Effector memory CD8-positive, alpha-beta T cell (primary cell): ENCODE measurements around the gene METTL16.
"Not testable (repeated sequence)": the region's sequence is repeated elsewhere in the genome, so short reads cannot be mapped to it uniquely, and the experiment has no call there.

Source experiments
- ATAC-seq: fragments of 150-1000 bp; cut with Tn5 transposase; replicated peaks from 2 replicates; pipeline ENCODE4 v1.10.0; 2021; ENCODE audit warnings: mild to moderate bottlenecking, moderate library complexity
- DNase-seq, 3 experiments: peaks; one replicate each; pipeline ENCODE4 v3.0.0; 2021
- H3K27ac Mint-ChIP-seq, 2 donors: one replicate each; pipeline ENCODE4 v1.8.0; 2022; ENCODE audit warnings: mild to moderate bottlenecking in 2 of 2, mixed read lengths in 2 of 2, moderate library complexity in 2 of 2
- H3K27me3 Mint-ChIP-seq, 2 donors: one replicate each; pipeline ENCODE4 v1.8.0; 2022; ENCODE audit warnings: mixed read lengths in 2 of 2
- H3K36me3 Mint-ChIP-seq: one replicate; pipeline ENCODE4 v1.8.0; 2022; ENCODE audit warnings: mild to moderate bottlenecking, moderate library complexity, mixed read lengths; ENCODE audit not compliant: insufficient read depth
- H3K4me1 Mint-ChIP-seq, 2 donors: one replicate each; pipeline ENCODE4 v1.8.0; 2022; ENCODE audit warnings: low read depth in 2 of 2, mixed read lengths in 2 of 2
- H3K4me3 Mint-ChIP-seq, 2 donors: one replicate each; pipeline ENCODE4 v1.8.0; 2022; ENCODE audit warnings: mild to moderate bottlenecking in 2 of 2, mixed read lengths in 2 of 2, moderate library complexity in 2 of 2
- H3K9me3 Mint-ChIP-seq, 2 donors: one replicate each; pipeline ENCODE4 v1.8.0; 2022; ENCODE audit warnings: mixed read lengths in 2 of 2
- total RNA-seq, 9 experiments: gene quantifications; one replicate each; lab custom pipeline; 2026; lab: John Stamatoyannopoulos, UW

METTL16 gene, protein sequence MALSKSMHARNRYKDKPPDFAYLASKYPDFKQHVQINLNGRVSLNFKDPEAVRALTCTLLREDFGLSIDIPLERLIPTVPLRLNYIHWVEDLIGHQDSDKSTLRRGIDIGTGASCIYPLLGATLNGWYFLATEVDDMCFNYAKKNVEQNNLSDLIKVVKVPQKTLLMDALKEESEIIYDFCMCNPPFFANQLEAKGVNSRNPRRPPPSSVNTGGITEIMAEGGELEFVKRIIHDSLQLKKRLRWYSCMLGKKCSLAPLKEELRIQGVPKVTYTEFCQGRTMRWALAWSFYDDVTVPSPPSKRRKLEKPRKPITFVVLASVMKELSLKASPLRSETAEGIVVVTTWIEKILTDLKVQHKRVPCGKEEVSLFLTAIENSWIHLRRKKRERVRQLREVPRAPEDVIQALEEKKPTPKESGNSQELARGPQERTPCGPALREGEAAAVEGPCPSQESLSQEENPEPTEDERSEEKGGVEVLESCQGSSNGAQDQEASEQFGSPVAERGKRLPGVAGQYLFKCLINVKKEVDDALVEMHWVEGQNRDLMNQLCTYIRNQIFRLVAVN
- 49.7 to 89.3 (median 80.7) reads per million in 9 experiments for total RNA-seq

DNA sequence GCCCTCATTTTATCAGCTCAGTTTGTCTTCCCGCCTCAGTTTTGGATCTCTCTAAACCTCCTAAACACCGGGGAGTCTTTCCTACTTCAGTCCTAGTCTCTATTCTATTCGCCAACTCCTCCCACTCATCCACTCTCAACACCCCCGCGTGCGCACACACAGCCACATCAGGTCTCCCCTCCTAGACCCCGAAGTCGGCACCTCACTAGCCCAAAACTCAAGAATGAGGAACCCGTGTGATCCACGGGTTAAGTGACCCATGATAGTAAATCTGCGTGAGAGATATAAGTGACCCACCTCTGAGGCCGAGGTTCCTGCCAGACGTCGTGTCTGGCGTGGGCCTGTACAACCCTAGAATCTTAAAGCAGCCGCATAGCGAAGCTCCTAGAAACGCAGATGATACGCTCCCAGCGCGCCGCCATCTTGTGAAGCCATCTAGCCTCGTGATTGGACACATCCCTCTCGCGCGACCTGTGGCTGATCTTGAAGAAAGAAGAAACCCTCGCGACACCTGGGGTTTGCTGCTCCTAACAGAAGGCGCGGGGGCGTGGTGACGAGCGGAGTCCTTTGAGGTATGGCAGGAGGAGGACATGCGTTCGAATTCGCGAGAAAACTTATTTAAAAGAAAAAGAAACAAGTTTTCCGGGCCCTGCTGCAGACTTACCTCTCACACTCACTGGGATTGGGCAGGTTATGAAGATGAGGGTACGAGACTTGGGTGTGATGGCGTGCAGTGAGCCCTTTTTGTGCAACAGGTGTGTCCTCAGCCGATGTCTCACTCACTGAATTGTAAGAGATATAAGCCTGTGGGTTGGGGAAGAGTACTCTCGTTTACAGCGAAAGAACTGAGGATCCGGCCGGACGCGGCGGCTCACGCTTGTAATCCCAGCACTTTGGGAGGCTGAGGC lies at the start of gene METTL16:
TSS of gene METTL16 (minus strand) at position 427 of the 908 bp plus-strand sequence. CDS start 9,557 bp downstream, outside the sequence.
- Mint-ChIP-seq H3K27ac (no peak within 1 kb of the TSS), H3K4me3 (no peak within 1 kb of the TSS), H3K36me3 (no peaks in the 10 kb centered on the region), H3K27me3 (no peaks in the 10 kb centered on the region), H3K9me3 (no peaks in the 10 kb centered on the region), H3K4me1 (peaks cover 8 to 12% of the 10 kb centered on the region in 2 donors)
- DNase-seq (peak; percentile 91 to 97 (median 94)), ATAC-seq (peak; percentile 98)

DNA sequence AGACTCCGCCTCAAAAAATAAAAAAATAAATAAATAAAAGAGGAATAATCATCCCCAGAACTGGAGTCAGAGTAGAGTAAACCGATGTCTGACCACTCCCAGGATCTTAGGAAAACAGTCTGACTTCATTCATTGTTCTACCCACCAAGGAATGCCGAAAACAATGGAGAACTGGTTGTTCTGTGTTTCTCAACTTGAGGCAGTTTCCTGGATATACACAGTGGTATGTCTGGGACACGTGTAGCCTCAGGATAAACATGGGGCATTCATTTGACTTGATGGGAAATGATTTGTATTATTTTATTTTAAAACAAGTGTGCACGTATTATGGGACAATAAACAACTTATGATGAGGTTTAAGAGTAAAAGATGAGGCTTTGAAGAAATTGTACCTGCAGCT lies 49.0 kb upstream of the METTL16 start:
- H3K4me1 Mint-ChIP-seq, result peaks cover 2 to 5% of the 10 kb centered on the region in 2 donors
- no peak overlapping the region for H3K4me3 Mint-ChIP-seq
- H3K9me3 Mint-ChIP-seq, result no peaks in the 10 kb centered on the region
- no peaks in the 10 kb centered on the region for H3K36me3 Mint-ChIP-seq
- H3K27ac Mint-ChIP-seq, result no peak overlapping the region
- DNase-seq, result no peak
- ATAC-seq, result no peak
- H3K27me3 Mint-ChIP-seq, result peaks cover 16 to 30% of the 10 kb centered on the region in 2 donors

DNA sequence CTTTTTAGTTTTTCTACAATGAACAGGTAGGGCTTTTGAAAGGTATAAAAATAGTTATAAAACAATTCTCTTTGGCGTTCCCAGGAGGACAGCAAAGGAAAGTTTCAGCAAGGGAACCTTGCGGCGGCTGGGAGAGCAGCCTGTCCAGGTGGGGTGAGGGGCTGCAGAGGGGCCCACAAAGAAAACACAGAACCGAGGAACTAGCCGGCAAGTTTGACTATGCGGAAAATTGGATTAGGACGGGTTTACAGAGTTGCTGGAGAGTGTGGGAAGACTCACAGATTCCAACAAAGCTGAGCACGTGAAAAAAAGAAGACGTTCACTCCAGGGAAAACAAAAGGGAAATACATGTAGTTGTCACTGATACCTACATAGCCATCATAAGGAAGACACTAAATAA lies 40.2 kb upstream of the METTL16 start:
- Mint-ChIP-seq H3K4me1 (no peaks in the 10 kb centered on the region), H3K27ac (no peak overlapping the region), H3K9me3 (no peaks in the 10 kb centered on the region), H3K4me3 (no peak overlapping the region), H3K36me3 (no peaks in the 10 kb centered on the region), H3K27me3 (peaks cover 21 to 45% of the 10 kb centered on the region in 2 donors)
- ATAC-seq, result no peak
- DNase-seq, result no peak

DNA sequence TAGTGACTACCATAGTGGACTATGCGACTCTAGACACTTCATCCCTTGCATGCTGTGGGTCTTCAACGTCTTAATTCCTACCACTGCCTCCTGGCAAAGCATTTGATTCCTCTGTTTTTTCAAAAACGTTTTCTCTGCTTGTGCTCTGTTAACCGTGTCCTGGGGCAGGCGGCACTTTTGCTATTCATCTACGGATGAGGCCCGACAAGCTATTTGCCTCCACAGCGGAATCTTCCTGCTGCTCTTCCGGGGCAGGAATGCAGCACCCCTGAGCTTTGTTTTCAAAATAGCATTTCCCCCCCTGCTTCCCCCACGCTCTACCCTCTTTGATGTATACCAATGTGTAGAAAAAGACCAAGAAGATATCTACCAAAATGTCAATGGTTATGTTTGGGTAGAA lies 39.8 kb upstream of the METTL16 start:
- Mint-ChIP-seq H3K4me1 (no peaks in the 10 kb centered on the region), H3K36me3 (no peaks in the 10 kb centered on the region), H3K27me3 (peaks cover 20 to 42% of the 10 kb centered on the region in 2 donors), H3K9me3 (no peaks in the 10 kb centered on the region), H3K4me3 (no peak overlapping the region), H3K27ac (no peak overlapping the region)
- ATAC-seq, result no peak
- no peak for DNase-seq

DNA sequence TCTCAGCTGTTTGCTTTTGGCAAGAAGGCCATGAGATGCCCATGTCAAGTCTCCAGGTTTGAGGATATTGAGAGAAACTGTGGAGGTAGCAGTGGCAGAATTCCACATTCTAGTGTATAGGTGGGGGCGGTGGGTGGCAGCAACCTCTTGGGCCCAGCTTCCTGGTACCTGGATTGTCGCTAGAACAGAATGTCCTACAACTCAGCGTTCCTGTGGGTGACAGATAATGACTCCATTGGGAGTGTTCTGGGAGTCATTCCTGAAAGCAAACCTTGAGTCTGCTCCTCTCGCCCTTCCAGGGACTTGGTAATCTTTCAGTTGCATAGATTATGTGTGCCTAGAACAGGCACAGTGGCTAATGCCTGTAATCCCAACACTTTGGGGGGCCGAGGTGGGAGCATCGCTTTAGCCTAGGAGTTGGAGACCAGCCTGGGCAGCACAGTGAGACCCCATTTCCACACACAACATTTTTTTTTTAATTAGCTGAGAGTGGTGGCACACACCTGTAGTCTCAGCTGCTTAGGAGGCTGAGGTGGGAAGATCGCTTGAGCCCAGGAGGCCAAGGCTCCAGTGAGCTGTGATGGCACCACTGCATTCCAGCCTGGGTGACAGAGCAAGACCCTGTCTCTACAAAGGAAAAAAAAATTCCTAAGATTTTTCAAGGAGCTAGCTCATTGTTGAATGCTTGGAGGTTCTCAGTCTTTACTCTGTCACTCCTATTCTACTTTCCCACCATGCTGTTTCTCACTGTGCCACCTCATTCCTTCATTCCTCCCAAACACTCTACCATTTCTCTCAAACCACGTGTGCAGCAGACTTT lies 37.9 kb upstream of the METTL16 start:
- Mint-ChIP-seq H3K9me3 (no peaks in the 10 kb centered on the region), H3K27ac (no peak overlapping the region), H3K27me3 (peaks cover 20 to 42% of the 10 kb centered on the region in 2 donors), H3K4me3 (no peak overlapping the region), H3K36me3 (no peaks in the 10 kb centered on the region), H3K4me1 (no peaks in the 10 kb centered on the region)
- DNase-seq, result no peak
- no peak for ATAC-seq

DNA sequence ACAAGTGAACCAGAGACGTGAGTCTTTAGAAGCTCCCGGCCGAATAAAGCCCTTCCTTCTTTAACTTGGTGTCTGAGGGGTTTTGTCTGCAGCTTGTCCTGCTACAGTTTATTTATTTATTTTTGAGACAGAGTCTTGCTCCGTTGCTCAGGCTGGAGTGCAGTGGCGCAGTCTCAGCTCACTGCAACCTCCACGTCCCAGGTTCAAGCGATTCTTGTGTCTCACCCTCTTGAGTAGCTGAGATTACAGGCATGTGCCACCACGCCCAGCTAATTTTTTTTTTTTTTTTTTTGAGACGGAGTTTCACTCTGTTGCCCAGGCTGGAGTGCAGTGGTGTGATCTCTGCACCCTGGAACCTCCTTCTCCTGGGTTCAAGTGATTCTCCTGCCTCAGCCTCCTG lies 36.3 kb upstream of the METTL16 start:
- ATAC-seq, H3K36me3 Mint-ChIP-seq, H3K27ac Mint-ChIP-seq, H3K4me3 Mint-ChIP-seq, H3K9me3 Mint-ChIP-seq, DNase-seq, H3K4me1 Mint-ChIP-seq: not testable (repeated sequence)
- peaks cover 20 to 35% of the 10 kb centered on the region in 2 donors for H3K27me3 Mint-ChIP-seq

DNA sequence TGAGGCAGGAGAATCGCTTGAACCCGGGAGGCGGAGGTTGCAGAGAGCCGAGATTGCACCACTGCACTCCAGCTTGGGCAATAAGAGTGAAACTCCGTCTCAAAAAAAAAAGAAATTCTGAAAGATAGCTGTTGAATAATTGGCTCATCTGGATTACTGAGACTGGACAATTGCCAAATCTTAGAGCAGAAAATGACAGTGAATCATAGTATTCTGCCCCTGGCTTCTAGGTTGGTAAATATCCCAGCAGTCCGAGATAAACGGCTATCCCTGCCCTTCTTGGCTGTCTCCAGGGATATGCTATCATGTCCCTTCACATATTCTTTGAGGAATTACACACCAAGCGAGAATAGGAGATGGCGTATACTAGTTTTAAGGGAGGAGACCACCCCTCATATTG lies 35.5 kb upstream of the METTL16 start:
- H3K4me1 Mint-ChIP-seq, result no peaks in the 10 kb centered on the region
- ATAC-seq (no peak), DNase-seq (no peak)
- H3K27me3 Mint-ChIP-seq, result peaks cover 15 to 33% of the 10 kb centered on the region in 2 donors
- no peak overlapping the region for H3K4me3 Mint-ChIP-seq
- no peak overlapping the region for H3K27ac Mint-ChIP-seq
- no peaks in the 10 kb centered on the region for H3K36me3 Mint-ChIP-seq
- no peaks in the 10 kb centered on the region for H3K9me3 Mint-ChIP-seq

DNA sequence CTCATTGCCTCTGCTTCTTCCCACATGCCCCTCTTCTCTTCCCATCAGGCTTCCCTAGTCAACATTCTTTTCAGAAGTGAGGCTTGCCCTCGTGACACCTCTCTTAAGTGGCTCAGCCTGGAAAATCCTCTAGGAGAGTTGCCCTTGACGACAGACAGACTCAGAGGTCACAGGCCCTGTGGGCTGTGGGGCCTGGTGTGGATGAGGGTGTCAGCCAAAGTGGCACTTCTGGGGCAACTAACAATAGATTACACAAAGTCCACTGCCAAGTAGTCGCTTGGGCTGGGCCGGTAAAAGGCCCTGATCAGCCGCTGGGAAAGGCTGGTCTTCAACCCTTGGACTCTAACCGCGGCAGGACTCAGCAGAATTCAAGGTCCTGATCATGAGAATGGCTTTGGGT lies 33.7 kb upstream of the METTL16 start:
- peaks cover 6 to 27% of the 10 kb centered on the region in 2 donors for H3K27me3 Mint-ChIP-seq
- no peaks in the 10 kb centered on the region for H3K4me1 Mint-ChIP-seq
- no peaks in the 10 kb centered on the region for H3K9me3 Mint-ChIP-seq
- H3K27ac Mint-ChIP-seq, result peak overlapping the region in 1 of 2 donors; percentile 13
- DNase-seq (no peak), ATAC-seq (no peak)
- H3K4me3 Mint-ChIP-seq, result no peak overlapping the region
- no peaks in the 10 kb centered on the region for H3K36me3 Mint-ChIP-seq

DNA sequence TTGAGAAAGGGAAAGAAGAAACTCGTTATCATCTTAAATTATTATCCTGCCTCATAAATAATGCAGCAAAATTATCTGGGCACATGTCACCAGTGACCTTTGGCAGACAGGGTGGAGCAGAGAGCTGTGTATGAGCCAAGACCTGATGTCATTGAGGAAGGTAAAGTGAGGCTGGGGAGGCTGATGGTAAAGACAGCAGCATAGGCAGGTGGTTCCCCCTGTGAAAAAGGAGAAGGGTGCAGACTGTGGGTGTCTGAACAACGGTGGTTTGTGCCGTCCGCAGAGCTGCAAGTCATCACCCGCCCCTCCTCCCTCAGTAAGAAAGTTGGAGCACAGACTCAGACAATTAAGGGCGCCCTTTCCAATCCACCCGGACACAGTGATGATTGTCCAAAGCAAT lies 30.8 kb upstream of the METTL16 start:
- Mint-ChIP-seq H3K27me3 (peaks cover 0 to 9% of the 10 kb centered on the region in 2 donors), H3K9me3 (no peaks in the 10 kb centered on the region), H3K27ac (no peak overlapping the region), H3K4me3 (no peak overlapping the region), H3K36me3 (no peaks in the 10 kb centered on the region), H3K4me1 (no peaks in the 10 kb centered on the region)
- no peak for DNase-seq
- ATAC-seq, result no peak

DNA sequence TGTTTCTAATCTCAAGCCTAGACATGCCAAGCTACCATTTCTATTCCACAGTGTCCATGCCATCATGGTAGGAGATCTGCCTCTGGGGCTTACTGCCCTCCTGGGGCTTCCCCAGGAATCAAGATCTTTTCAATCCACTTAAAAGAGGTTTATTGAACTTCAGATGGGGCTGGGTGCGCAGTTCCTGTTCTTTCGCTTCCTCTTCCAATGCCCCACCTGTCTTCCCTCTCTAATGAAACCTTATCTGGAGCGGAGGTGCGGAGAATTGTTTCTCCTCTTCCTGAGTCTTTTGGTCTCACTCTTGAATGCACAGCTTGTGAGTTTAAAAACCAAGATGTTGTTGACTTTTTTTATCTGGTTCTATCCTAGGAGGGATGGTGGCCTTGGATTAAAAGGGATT lies 30.4 kb upstream of the METTL16 start:
- Mint-ChIP-seq H3K36me3 (no peaks in the 10 kb centered on the region), H3K4me3 (no peak overlapping the region), H3K9me3 (no peaks in the 10 kb centered on the region), H3K4me1 (no peaks in the 10 kb centered on the region), H3K27me3 (peaks cover 0 to 9% of the 10 kb centered on the region in 2 donors), H3K27ac (no peak overlapping the region)
- no peak for DNase-seq
- ATAC-seq, result no peak

DNA sequence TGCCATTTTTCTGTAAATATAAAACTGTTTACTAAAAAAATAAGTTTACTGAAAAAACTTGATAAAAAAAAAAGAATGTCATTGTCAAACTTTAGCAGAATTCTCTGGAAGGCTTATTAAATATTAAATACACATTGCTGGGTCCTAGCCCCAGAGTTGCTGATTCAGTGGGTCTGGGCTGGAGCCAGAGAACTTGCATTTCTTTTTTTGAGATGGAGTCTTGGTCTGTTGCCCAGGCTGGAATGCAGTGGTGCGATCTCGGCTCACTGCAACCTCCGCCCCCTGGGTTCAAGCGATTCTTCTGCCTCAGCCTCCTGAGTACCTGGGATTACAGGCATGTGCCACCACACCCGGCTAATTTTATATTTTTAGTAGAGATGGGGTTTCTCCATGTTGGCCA lies 25.9 kb upstream of the METTL16 start:
- not testable (repeated sequence) for H3K4me3 Mint-ChIP-seq, H3K36me3 Mint-ChIP-seq, H3K4me1 Mint-ChIP-seq, DNase-seq, H3K27me3 Mint-ChIP-seq, ATAC-seq, H3K9me3 Mint-ChIP-seq, H3K27ac Mint-ChIP-seq

DNA sequence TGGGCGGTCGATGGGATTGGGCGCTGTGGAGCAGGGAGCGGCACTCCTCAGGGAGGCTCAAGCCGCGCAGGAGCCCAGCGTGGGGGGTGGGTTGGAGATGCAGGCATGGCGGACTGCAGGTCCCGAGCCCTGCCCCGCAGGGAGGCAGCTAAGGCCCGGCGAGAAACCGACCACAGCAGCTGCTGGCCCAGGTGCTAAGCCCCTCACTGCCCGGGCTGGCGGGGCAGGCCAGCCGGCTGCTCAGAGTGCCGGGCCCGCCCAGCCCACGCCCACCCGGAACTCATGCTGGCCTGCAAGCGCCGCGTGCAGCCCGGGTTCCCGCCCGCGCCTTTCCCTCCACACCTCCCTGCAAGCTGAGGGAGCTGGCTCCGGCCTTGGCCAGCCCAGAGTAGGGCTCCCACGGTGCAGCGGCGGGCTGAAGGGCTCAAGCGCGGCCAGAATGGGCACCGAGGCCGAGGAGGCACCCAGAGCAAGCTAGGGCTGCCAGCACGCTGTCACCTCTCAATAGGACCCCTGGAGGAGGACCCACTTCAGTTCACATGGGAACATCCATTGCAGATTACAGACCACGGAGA lies 20.5 kb upstream of the METTL16 start:
- H3K9me3 Mint-ChIP-seq, result no peaks in the 10 kb centered on the region
- H3K27me3 Mint-ChIP-seq, result no peaks in the 10 kb centered on the region
- no peak for DNase-seq

More for the DNA sequence above, 20.5 kb upstream of the METTL16 start:
- H3K4me3 Mint-ChIP-seq, result no peak overlapping the region
- H3K4me1 Mint-ChIP-seq, result peaks cover 6 to 7% of the 10 kb centered on the region in 2 donors
- H3K36me3 Mint-ChIP-seq, result no peaks in the 10 kb centered on the region
- H3K27ac Mint-ChIP-seq, result no peak overlapping the region
- no peak for ATAC-seq
